Smooth muscle cell (in vitro differentiated cells): ENCODE data around the gene CACNA2D4. TPM values are rescaled to one million over a fixed set of nuclear protein-coding genes. Genes with fewer than 3 reads are reported as not detected.

Experiments
- DNase-seq: peaks from one replicate; lab custom pipeline; 2025; ENCODE audit not compliant: unreplicated experiment; lab: John Stamatoyannopoulos, UW
- H2AFZ ChIP-seq: fragments of 200-600 bp; sonication (generic); 2 replicates; pipeline ENCODE4 v1.6.0; 2016; ENCODE audit warnings: antibody characterized with exemption, low read depth, mild to moderate bottlenecking
- H3F3A ChIP-seq: fragments of 200-600 bp; sonication (generic); 2 replicates; pipeline ENCODE4 v1.6.0; 2017; ENCODE audit warnings: antibody characterized with exemption, low read depth
- H3K27ac ChIP-seq: fragments of 200-600 bp; sonication (generic); 2 replicates; pipeline ENCODE4 v1.5.1; 2016; ENCODE audit warnings: low read depth, mild to moderate bottlenecking
- H3K27me3 ChIP-seq: fragments of 200-600 bp; sonication (generic); 2 replicates; pipeline ENCODE4 v1.6.1; 2016; ENCODE audit warnings: low read depth, mild to moderate bottlenecking
- H3K36me3 ChIP-seq: fragments of 200-600 bp; sonication (generic); 2 replicates; pipeline ENCODE4 v1.5.1; 2016; ENCODE audit warnings: low read depth
- H3K4me1 ChIP-seq: fragments of 200-600 bp; sonication (generic); 2 replicates; pipeline ENCODE4 v1.5.1; 2016; ENCODE audit warnings: low read depth
- H3K4me2 ChIP-seq: fragments of 200-600 bp; sonication (generic); 2 replicates; pipeline ENCODE4 v1.6.0; 2016; ENCODE audit warnings: mild to moderate bottlenecking
- H3K4me3 ChIP-seq: fragments of 200-600 bp; sonication (generic); 2 replicates; pipeline ENCODE4 v1.5.1; 2016; ENCODE audit warnings: mild to moderate bottlenecking
- H3K79me2 ChIP-seq: fragments of 200-600 bp; sonication (generic); 2 replicates; pipeline ENCODE4 v1.6.0; 2016; ENCODE audit warnings: low read depth, mild to moderate bottlenecking
- H3K9ac ChIP-seq: fragments of 200-600 bp; sonication (generic); 2 replicates; pipeline ENCODE4 v1.6.0; 2016; ENCODE audit warnings: low read depth
- H3K9me3 ChIP-seq: fragments of 200-600 bp; sonication (generic); replicated peaks from 2 replicates; pipeline ENCODE4 v1.5.1; 2016; ENCODE audit warnings: low read depth
- H4K20me1 ChIP-seq: fragments of 200-600 bp; sonication (generic); 2 replicates; pipeline ENCODE4 v1.6.0; 2016; ENCODE audit warnings: low read depth
- CTCF ChIP-seq: fragments of 200-600 bp; sonication (generic); IDR thresholded peaks from 2 replicates; pipeline ENCODE4 v1.5.1; 2017; ENCODE audit warnings: borderline replicate concordance, mild to moderate bottlenecking, antibody characterized with exemption; ENCODE audit not compliant: insufficient read depth, poor library complexity, severe bottlenecking
- WGBS: methylation state at CpG from one replicate; pipeline ENCODE4 v1.1.7; 2016; ENCODE audit warnings: low lambda C conversion rate; 5-methylcytosine and 5-hydroxymethylcytosine counted together
- polyA plus RNA-seq: library from polyadenylated mRNA; unstranded; fragments of >200 nt; fragmentation: Nextera tagmentation; extraction: Ambion mirVana; gene quantifications from 2 replicates; pipeline ENCODE4 v1.2.1, GENCODE V29; 2016
- total RNA-seq: library from RNA; depleted of rRNA; stranded (reverse); fragments of >200 nt; gene quantifications from 2 replicates; pipeline ENCODE4 v1.2.3, GENCODE V29; 2014

The CACNA2D4 gene
- total and polyA plus RNA-seq, 2 experiments from 2014 or later: 0.98 TPM; not detected in 1

- DNase-seq: no peak
- H3K36me3 ChIP-seq: no peaks in the 10 kb centered on the region
- WGBS: 93% methylated on average over 6 of the region's 7 CpGs
Observed at GRCh38 chr12:1851151-1851701, 67.2 kb downstream of the CACNA2D4 start.

GRCh38 chr12:1848745-1849144 is 69.7 kb downstream of the CACNA2D4 start:
- DNase-seq: no peak
- H3K4me1 ChIP-seq: no peaks in the 10 kb centered on the region
- 90% methylated on average over 6 of the region's 6 CpGs for WGBS
- H3K9me3 ChIP-seq: no peaks in the 10 kb centered on the region
- H3K36me3 ChIP-seq: no peaks in the 10 kb centered on the region
- no peaks in the 10 kb centered on the region for H3K79me2 ChIP-seq
- TF ChIP-seq CTCF: no peak
- no peak overlapping the region for H3K4me3 ChIP-seq
- peaks cover 20% of the 10 kb centered on the region for H3K27me3 ChIP-seq
- H3F3A ChIP-seq: no peaks in the 10 kb centered on the region
- no peak overlapping the region for H2AFZ ChIP-seq
- no peak overlapping the region for H3K27ac ChIP-seq
- no peak overlapping the region for H3K9ac ChIP-seq
- H3K4me2 ChIP-seq: no peak overlapping the region
- H4K20me1 ChIP-seq: no peaks in the 10 kb centered on the region

More at GRCh38 chr12:1851151-1851701, 67.2 kb downstream of the CACNA2D4 start:
- Histone ChIP-seq H2AFZ (no peak overlapping the region), H3F3A (no peaks in the 10 kb centered on the region), H3K4me3 (no peak overlapping the region), H3K9ac (no peak overlapping the region), H3K79me2 (no peaks in the 10 kb centered on the region), H4K20me1 (no peaks in the 10 kb centered on the region), H3K4me1 (no peaks in the 10 kb centered on the region), H3K27ac (no peak overlapping the region), H3K9me3 (no peaks in the 10 kb centered on the region), H3K4me2 (no peak overlapping the region), H3K27me3 (no peaks in the 10 kb centered on the region)
- no peak for TF ChIP-seq CTCF

GRCh38 chr12:1848146-1848545 is 70.3 kb downstream of the CACNA2D4 start:
- Histone ChIP-seq H3K27me3 (peaks cover 22% of the 10 kb centered on the region), H3K4me3 (no peak overlapping the region), H2AFZ (no peak overlapping the region), H3K36me3 (no peaks in the 10 kb centered on the region), H3K9me3 (no peaks in the 10 kb centered on the region), H3K27ac (no peak overlapping the region), H3K9ac (no peak overlapping the region), H4K20me1 (no peaks in the 10 kb centered on the region), H3F3A (no peaks in the 10 kb centered on the region), H3K4me2 (no peak overlapping the region), H3K4me1 (no peaks in the 10 kb centered on the region), H3K79me2 (no peaks in the 10 kb centered on the region)
- 87% methylated on average over 10 of the region's 10 CpGs for WGBS
- no peak for TF ChIP-seq CTCF
- no peak for DNase-seq

GRCh38 chr12:1847411-1847810 is 71.0 kb downstream of the CACNA2D4 start:
- Histone ChIP-seq H3K9me3 (no peaks in the 10 kb centered on the region), H2AFZ (no peak overlapping the region), H3K79me2 (no peaks in the 10 kb centered on the region), H3K4me3 (no peak overlapping the region), H3K27me3 (peaks cover 22% of the 10 kb centered on the region), H3F3A (no peaks in the 10 kb centered on the region), H3K4me2 (no peak overlapping the region), H4K20me1 (no peaks in the 10 kb centered on the region), H3K36me3 (no peaks in the 10 kb centered on the region), H3K4me1 (no peaks in the 10 kb centered on the region), H3K27ac (no peak overlapping the region), H3K9ac (no peak overlapping the region)
- no peak for DNase-seq
- WGBS: 67% methylated on average over 4 of the region's 4 CpGs
- TF ChIP-seq CTCF: no peak
